DOHH2 (cell line): Measurements from ENCODE around the gene NDUFA13.
A peak's percentile ranks its signal among the peaks of the same experiment; 100 is the strongest.

Experiments
- H3F3A ChIP-seq: fragments of 200-600 bp; sonication (generic), shearing (Covaris generic); 2 replicates; pipeline ENCODE4 v1.6.0; 2016; ENCODE audit warnings: antibody characterized with exemption, mild to moderate bottlenecking; ENCODE audit not compliant: control insufficient read depth, insufficient read depth
- H3K27ac ChIP-seq: fragments of 200-600 bp; sonication (generic); 2 replicates; pipeline ENCODE4 v1.5.1; 2014; ENCODE audit warnings: low read depth, mild to moderate bottlenecking, low read length, moderate library complexity
- H3K27me3 ChIP-seq: fragments of 200-600 bp; sonication (generic); 2 replicates; pipeline ENCODE4 v1.6.1; 2014; ENCODE audit warnings: mild to moderate bottlenecking, low read length, mixed read lengths; ENCODE audit not compliant: control insufficient read depth
- H3K36me3 ChIP-seq: fragments of 200-600 bp; sonication (generic); 2 replicates; pipeline ENCODE4 v1.6.1; 2014; ENCODE audit warnings: mild to moderate bottlenecking, low read length, moderate library complexity, mixed read lengths; ENCODE audit not compliant: control insufficient read depth
- H3K4me1 ChIP-seq: fragments of 200-600 bp; sonication (generic); 2 replicates; pipeline ENCODE4 v1.6.1; 2014; ENCODE audit warnings: mild to moderate bottlenecking, low read length, mixed read lengths; ENCODE audit not compliant: control insufficient read depth
- H3K4me2 ChIP-seq: fragments of 200-600 bp; sonication (generic); 2 replicates; pipeline ENCODE4 v1.6.0; 2014; ENCODE audit warnings: mild to moderate bottlenecking, low read length, moderate library complexity
- H3K4me3 ChIP-seq: fragments of 200-600 bp; sonication (generic); 2 replicates; pipeline ENCODE4 v1.5.1; 2014; ENCODE audit warnings: mild to moderate bottlenecking, low read length, mixed read lengths
- H3K79me2 ChIP-seq: fragments of 200-600 bp; sonication (generic); 2 replicates; pipeline ENCODE4 v1.6.1; 2014; ENCODE audit warnings: mild to moderate bottlenecking, low read length, mixed read lengths; ENCODE audit not compliant: control insufficient read depth
- H3K9me2 ChIP-seq: fragments of 200-600 bp; sonication (generic); replicated peaks from 2 replicates; pipeline ENCODE4 v1.6.1; 2014; ENCODE audit warnings: mild to moderate bottlenecking, low read length, mixed read lengths; ENCODE audit not compliant: control insufficient read depth
- H3K9me3 ChIP-seq: fragments of 200-600 bp; sonication (generic); 2 replicates; pipeline ENCODE4 v1.6.1; 2014; ENCODE audit warnings: antibody characterized with exemption, low read length, mixed read lengths; ENCODE audit not compliant: control insufficient read depth, insufficient read depth
- H4K20me1 ChIP-seq: fragments of 200-600 bp; sonication (generic); 2 replicates; pipeline ENCODE4 v1.6.0; 2014; ENCODE audit warnings: low read depth, mild to moderate bottlenecking, antibody characterized with exemption, low read length, moderate library complexity; ENCODE audit not compliant: control insufficient read depth, insufficient read depth
- EZH2phosphoT487 ChIP-seq: fragments of 200-600 bp; sonication (generic); IDR thresholded peaks from 2 replicates; pipeline ENCODE4 v1.6.1; 2017; ENCODE audit warnings: borderline replicate concordance, mild to moderate bottlenecking, antibody characterized with exemption, low read length, moderate library complexity, mixed read lengths
- TF ChIP-seq, protein P1 (sequence below): fragments of 200-600 bp; sonication (generic); IDR thresholded peaks from one replicate; pipeline ENCODE4 v1.5.1; 2014; ENCODE audit warnings: antibody characterized with exemption, mild to moderate bottlenecking, low read depth, low read length; ENCODE audit not compliant: poor library complexity, severe bottlenecking

Gene NDUFA13

DNA sequence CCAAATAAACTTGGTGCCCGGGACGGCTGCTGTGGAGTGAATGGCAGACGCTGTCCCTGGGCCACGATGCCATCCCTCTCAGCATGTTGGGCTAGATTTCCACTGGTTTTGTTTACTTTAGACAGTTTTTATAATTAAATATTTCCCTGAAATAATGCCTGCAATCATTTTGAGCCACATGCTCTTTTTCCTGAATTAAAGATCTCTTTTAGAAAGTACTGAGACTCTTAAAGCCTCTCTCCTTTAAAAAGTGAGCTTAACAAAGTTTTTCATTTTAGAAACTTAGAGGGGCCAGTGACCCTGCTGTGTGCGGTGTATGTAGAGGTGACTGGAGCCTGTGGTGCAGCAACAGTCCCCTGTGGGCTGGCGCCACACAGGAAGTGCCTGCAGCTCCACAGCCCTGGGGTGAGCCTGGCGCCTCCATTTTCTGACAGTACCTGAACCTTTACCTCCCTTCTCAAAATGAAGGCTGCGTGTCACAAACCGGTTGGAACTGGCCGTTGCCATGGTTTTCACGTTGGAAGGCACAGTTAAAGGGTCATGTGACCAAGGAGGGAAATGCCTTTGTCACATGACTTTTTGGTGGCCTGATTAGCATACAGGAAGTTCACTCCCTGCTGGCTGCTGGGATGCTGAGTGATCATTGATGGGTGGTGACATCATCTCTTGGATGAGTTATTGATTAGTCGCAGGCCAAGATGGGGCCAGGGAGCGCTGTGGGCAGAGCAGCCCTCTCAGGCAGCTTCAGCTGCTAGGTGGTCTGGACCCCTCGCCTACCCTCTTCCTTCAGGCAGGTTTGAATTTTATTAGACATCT, 26.9 kb upstream of the NDUFA13 start:
- peak overlapping the region; percentile 62 for H3K27ac ChIP-seq
- TF ChIP-seq EZH2phosphoT487, result no peak
- TF ChIP-seq, protein P1, sequence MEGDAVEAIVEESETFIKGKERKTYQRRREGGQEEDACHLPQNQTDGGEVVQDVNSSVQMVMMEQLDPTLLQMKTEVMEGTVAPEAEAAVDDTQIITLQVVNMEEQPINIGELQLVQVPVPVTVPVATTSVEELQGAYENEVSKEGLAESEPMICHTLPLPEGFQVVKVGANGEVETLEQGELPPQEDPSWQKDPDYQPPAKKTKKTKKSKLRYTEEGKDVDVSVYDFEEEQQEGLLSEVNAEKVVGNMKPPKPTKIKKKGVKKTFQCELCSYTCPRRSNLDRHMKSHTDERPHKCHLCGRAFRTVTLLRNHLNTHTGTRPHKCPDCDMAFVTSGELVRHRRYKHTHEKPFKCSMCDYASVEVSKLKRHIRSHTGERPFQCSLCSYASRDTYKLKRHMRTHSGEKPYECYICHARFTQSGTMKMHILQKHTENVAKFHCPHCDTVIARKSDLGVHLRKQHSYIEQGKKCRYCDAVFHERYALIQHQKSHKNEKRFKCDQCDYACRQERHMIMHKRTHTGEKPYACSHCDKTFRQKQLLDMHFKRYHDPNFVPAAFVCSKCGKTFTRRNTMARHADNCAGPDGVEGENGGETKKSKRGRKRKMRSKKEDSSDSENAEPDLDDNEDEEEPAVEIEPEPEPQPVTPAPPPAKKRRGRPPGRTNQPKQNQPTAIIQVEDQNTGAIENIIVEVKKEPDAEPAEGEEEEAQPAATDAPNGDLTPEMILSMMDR, result no peak
- no peaks in the 10 kb centered on the region for H3K27me3 ChIP-seq
- H3K4me1 ChIP-seq, result peaks cover 64% of the 10 kb centered on the region
- H3K79me2 ChIP-seq, result peaks cover 87% of the 10 kb centered on the region
- H4K20me1 ChIP-seq, result peaks cover 8% of the 10 kb centered on the region; the same call in 1 of the 2 replicates
- peak overlapping the region; percentile 27 for H3K4me3 ChIP-seq
- H3K9me2 ChIP-seq, result no peaks in the 10 kb centered on the region
- no peaks in the 10 kb centered on the region for H3K9me3 ChIP-seq
- H3F3A ChIP-seq, result peaks cover 18% of the 10 kb centered on the region
- H3K36me3 ChIP-seq, result peaks cover 49% of the 10 kb centered on the region
- H3K4me2 ChIP-seq, result peak overlapping the region; percentile 47

DNA sequence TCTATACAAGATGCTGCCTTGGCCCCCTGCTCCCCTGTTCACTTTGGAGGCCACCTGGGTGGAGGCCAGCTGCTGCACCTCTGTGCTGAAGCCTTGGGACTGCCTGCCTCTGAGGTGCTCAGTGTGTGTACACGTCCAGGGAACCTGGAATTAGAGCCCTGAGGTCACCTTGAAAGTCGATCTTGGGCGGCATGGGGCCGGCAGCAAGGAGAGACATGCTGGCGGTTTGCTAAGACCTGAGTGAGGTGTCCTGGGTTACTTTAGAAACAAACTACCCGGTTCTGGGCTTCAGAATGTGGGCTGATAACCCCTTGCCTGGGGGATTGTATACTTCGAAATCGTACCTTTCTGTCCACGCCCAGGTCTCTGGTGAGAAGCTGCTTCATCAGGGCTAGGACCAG, 26.2 kb upstream of the NDUFA13 start:
- H3K4me2 ChIP-seq, result peak overlapping the region; percentile 47
- peaks cover 89% of the 10 kb centered on the region for H3K79me2 ChIP-seq
- peaks cover 8% of the 10 kb centered on the region; the same call in 1 of the 2 replicates for H4K20me1 ChIP-seq
- no peaks in the 10 kb centered on the region for H3K27me3 ChIP-seq
- H3K4me1 ChIP-seq, result peaks cover 59% of the 10 kb centered on the region
- H3K9me3 ChIP-seq, result no peaks in the 10 kb centered on the region
- H3K27ac ChIP-seq, result peak overlapping the region; percentile 62
- peaks cover 56% of the 10 kb centered on the region for H3K36me3 ChIP-seq
- H3K9me2 ChIP-seq, result no peaks in the 10 kb centered on the region
- H3K4me3 ChIP-seq, result no peak overlapping the region
- TF ChIP-seq, protein P1, result no peak
- peaks cover 18% of the 10 kb centered on the region for H3F3A ChIP-seq

DNA sequence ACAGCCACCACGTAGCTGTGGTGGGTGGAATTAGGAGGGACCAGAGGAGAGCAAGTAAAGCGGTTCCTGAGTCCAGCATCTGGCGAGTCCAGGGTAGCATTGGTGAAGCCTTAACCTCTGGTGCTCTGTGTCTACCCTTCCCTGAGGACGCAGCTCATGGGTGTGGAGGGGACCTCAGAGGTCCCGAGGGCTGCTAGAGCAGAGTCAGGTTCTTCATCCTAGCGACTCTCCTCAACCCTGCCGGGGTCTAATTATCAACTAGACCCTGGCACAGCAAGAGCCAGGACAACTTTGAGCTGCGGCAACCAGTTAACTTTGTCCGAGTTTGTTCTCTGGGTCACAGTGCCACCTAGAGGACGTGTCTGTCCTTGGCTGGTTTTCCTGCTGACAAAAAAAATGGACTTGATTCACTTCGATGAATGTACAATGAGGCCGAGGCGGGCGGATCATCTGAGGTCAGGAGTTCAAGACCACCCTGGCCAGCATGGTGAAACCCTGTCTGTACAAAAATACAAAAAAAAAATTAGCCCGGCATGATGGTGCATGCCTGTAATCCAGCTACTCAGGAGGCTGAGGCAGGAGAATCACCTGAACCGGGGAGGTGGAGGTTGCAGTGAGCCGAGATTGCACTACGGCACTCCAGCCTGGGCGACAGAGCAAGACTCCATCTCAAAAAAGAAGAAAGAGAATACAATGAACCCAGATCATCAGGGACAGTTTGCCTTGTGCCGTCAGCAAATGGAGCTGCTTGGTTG, 25.6 kb upstream of the NDUFA13 start:
- Histone ChIP-seq H3K27me3 (no peaks in the 10 kb centered on the region), H3K27ac (peak overlapping the region; percentile 62), H3K9me2 (no peaks in the 10 kb centered on the region), H3K4me1 (peaks cover 54% of the 10 kb centered on the region), H3K4me3 (no peak overlapping the region), H3K9me3 (no peaks in the 10 kb centered on the region), H3K36me3 (peaks cover 56% of the 10 kb centered on the region), H3F3A (peaks cover 18% of the 10 kb centered on the region), H4K20me1 (peaks cover 8% of the 10 kb centered on the region; the same call in 1 of the 2 replicates), H3K4me2 (peak overlapping the region; percentile 47), H3K79me2 (peaks cover 85% of the 10 kb centered on the region)
- TF ChIP-seq, protein P1, result peak; percentile 88
- TF ChIP-seq EZH2phosphoT487, result no peak
